Naive thymus-derived CD4-positive, alpha-beta T cell (primary cell): Measurements from ENCODE around the gene ZNF43. TPM values are rescaled to one million over a fixed set of nuclear protein-coding genes. Genes with fewer than 3 reads are reported as not detected.
"Not testable (repeated sequence)": the region's sequence is repeated elsewhere in the genome, so short reads cannot be mapped to it uniquely, and the experiment has no call there.

ENCODE experiments used
- ATAC-seq: fragments of 150-1000 bp; cut with Tn5 transposase; 2 replicates; pipeline ENCODE4 v1.10.0; 2021; ENCODE audit warnings: mild to moderate bottlenecking, moderate library complexity
- CTCF ChIA-PET: fragments of 350-600 bp; sonication (Branson Sonifier 250); formaldehyde crosslinking; loops from one replicate; lab custom pipeline; 2021; ENCODE audit warnings: antibody characterized with exemption; lab: Charles Lee
- POLR2A ChIA-PET: fragments of 350-600 bp; sonication (Branson Sonifier 250); formaldehyde crosslinking; loops from one replicate; lab custom pipeline; 2021; ENCODE audit warnings: antibody characterized with exemption, inconsistent platforms; lab: Charles Lee
- DNase-seq, 9 donors: peaks; one replicate each; pipeline versions ENCODE4 v3.0.0 to v3.0.0-alpha.2; 2020 to 2022; ENCODE audit warnings: mixed read lengths in 1 of 9
- H3K27ac ChIP-seq: one replicate; pipeline ENCODE4 v1.7.0; 2013; ENCODE audit warnings: mild to moderate bottlenecking, low read depth, low read length, moderate library complexity
- H3K27me3 ChIP-seq, 2 donors: one replicate each; pipeline ENCODE4 v1.7.0; 2013; ENCODE audit warnings: low read length in 2 of 2, mild to moderate bottlenecking in 2 of 2, moderate library complexity in 2 of 2; ENCODE audit not compliant: control insufficient read depth in 2 of 2, insufficient read depth in 2 of 2
- H3K36me3 ChIP-seq, 3 experiments: 1 replicate in 2 of 3; 2 replicates in 1 of 3; pipeline ENCODE4 v1.7.0; 2013; ENCODE audit warnings: low read length in 3 of 3, mild to moderate bottlenecking in 3 of 3, moderate library complexity in 1 of 3; ENCODE audit not compliant: insufficient read depth in 3 of 3, control insufficient read depth in 2 of 3
- H3K4me1 ChIP-seq, 2 donors: one replicate each; pipeline ENCODE4 v1.7.0; 2013; ENCODE audit warnings: low read length in 2 of 2, mild to moderate bottlenecking in 2 of 2, moderate library complexity in 1 of 2; ENCODE audit not compliant: control insufficient read depth in 2 of 2, insufficient read depth in 2 of 2
- H3K4me3 ChIP-seq: 2 replicates; pipeline ENCODE4 v1.7.0; 2013; ENCODE audit warnings: mild to moderate bottlenecking, low read length
- H3K9me3 ChIP-seq, 3 experiments: 1 replicate in 2 of 3; 2 replicates in 1 of 3; pipeline ENCODE4 v1.7.0; 2013; ENCODE audit warnings: low read length in 3 of 3; ENCODE audit not compliant: control insufficient read depth in 2 of 3
- H3K27ac Mint-ChIP-seq, 9 donors: one replicate each; pipeline ENCODE4 v1.8.0; 2020 to 2022; ENCODE audit warnings: mixed read lengths in 9 of 9, mild to moderate bottlenecking in 8 of 9, moderate library complexity in 5 of 9, inconsistent platforms in 2 of 9
- H3K27me3 Mint-ChIP-seq, 5 donors: one replicate each; pipeline ENCODE4 v1.8.0; 2021 to 2022; ENCODE audit warnings: mixed read lengths in 5 of 5, mild to moderate bottlenecking in 1 of 5
- H3K36me3 Mint-ChIP-seq, 5 donors: one replicate each; pipeline ENCODE4 v1.8.0; 2020 to 2022; ENCODE audit warnings: mixed read lengths in 5 of 5, mild to moderate bottlenecking in 3 of 5, inconsistent platforms in 1 of 5
- H3K4me1 Mint-ChIP-seq, 7 donors: one replicate each; pipeline ENCODE4 v1.8.0; 2020 to 2022; ENCODE audit warnings: mixed read lengths in 7 of 7, mild to moderate bottlenecking in 3 of 7, inconsistent platforms in 1 of 7
- H3K4me3 Mint-ChIP-seq, 10 donors: one replicate each; pipeline ENCODE4 v1.8.0; 2020 to 2022; ENCODE audit warnings: mild to moderate bottlenecking in 10 of 10, mixed read lengths in 10 of 10, moderate library complexity in 6 of 10, inconsistent platforms in 2 of 10
- H3K9me3 Mint-ChIP-seq, 11 donors: one replicate each; pipeline ENCODE4 v1.8.0; 2020 to 2022; ENCODE audit warnings: mixed read lengths in 11 of 11, mild to moderate bottlenecking in 4 of 11, inconsistent platforms in 1 of 11, moderate library complexity in 1 of 11
- intact Hi-C, 2 donors: fragments of 100-400 bp; cut with micrococcal nuclease; formaldehyde crosslinking; loops; one replicate each; pipeline ENCODE4 v1.15.1; 2023
- polyA plus RNA-seq, 2 donors: library from polyadenylated mRNA; unstranded; fragments of 300-500 nt; fragmentation: Illumina TruSeq; gene quantifications; one replicate each; pipeline ENCODE4 v1.2.3, GENCODE V29; 2021
- total RNA-seq, 6 experiments: library from RNA in 5 of 6; stranded (reverse) in 5 of 6; gene quantifications; 1 replicate in 5 of 6; 2 replicates in 1 of 6; pipeline ENCODE4 v1.2.3 and lab custom pipeline; 2021 to 2026

The ZNF43 gene
- total and polyA plus RNA-seq, 7 experiments from 2014 or later: 13.4 to 39.3 (median 28.5) TPM

- H3K4me1 Mint-ChIP-seq: no peaks in the 10 kb centered on the region
- H3K27ac ChIP-seq: no peak overlapping the region
- no peaks in the 10 kb centered on the region for H3K36me3 Mint-ChIP-seq
- intact Hi-C loops: no loop called here
- no peak overlapping the region for H3K27ac Mint-ChIP-seq
- no peaks in the 10 kb centered on the region for H3K27me3 ChIP-seq
- no peak overlapping the region for H3K4me3 ChIP-seq
- ChIA-PET CTCF (no interaction called here), POLR2A (no interaction called here)
- H3K36me3 ChIP-seq: no peaks in the 10 kb centered on the region
- ATAC-seq (no peak), DNase-seq (no peak)
- H3K27me3 Mint-ChIP-seq: peaks cover 0 to 7% (median 0%) of the 10 kb centered on the region in 5 donors
- no peaks in the 10 kb centered on the region for H3K9me3 ChIP-seq
- no peaks in the 10 kb centered on the region for H3K4me1 ChIP-seq
- peaks cover 0 to 44% (median 0%) of the 10 kb centered on the region in 11 donors for H3K9me3 Mint-ChIP-seq
- H3K4me3 Mint-ChIP-seq: no peak overlapping the region
Observed at GRCh38 chr19:21877976-21878375, 42.0 kb upstream of the ZNF43 start.

- POLR2A ChIA-PET, H3K4me1 ChIP-seq, H3K4me3 ChIP-seq, ATAC-seq, DNase-seq, H3K9me3 ChIP-seq, H3K4me3 Mint-ChIP-seq, H3K36me3 ChIP-seq, H3K27me3 Mint-ChIP-seq, H3K27ac Mint-ChIP-seq, intact Hi-C loops, H3K4me1 Mint-ChIP-seq, CTCF ChIA-PET, H3K36me3 Mint-ChIP-seq, H3K27ac ChIP-seq, H3K27me3 ChIP-seq: not testable (repeated sequence)
- H3K9me3 Mint-ChIP-seq: peaks cover 0 to 44% (median 0%) of the 10 kb centered on the region in 11 donors
Observed at GRCh38 chr19:21876608-21877007, 40.6 kb upstream of the ZNF43 start.

- Mint-ChIP-seq H3K27me3 (peaks cover 0 to 3% (median 0%) of the 10 kb centered on the region in 5 donors), H3K4me1 (peaks cover 6 to 10% (median 7%) of the 10 kb centered on the region in 7 donors), H3K27ac (no peak overlapping the region), H3K9me3 (peaks cover 0 to 22% (median 0%) of the 10 kb centered on the region in 11 donors), H3K36me3 (peaks cover 0 to 5% (median 0%) of the 10 kb centered on the region in 5 donors), H3K4me3 (no peak overlapping the region)
- ChIA-PET POLR2A (interaction anchor here (0.8 kb wide), 1 partner anchor 90 kb away, joined by 3 read pairs; the partner anchor contains the start of gene ZNF100), CTCF (no interaction called here)
- Histone ChIP-seq H3K27ac (no peak overlapping the region), H3K4me1 (peaks cover 6% of the 10 kb centered on the region in 2 donors), H3K4me3 (no peak overlapping the region), H3K9me3 (no peaks in the 10 kb centered on the region), H3K36me3 (no peaks in the 10 kb centered on the region), H3K27me3 (no peaks in the 10 kb centered on the region)
- no peak for ATAC-seq
- no peak for DNase-seq
- intact Hi-C loops: loop anchor here in 1 of 2 donors (10.0 kb wide), 3 partner anchors 532 to 1822 kb away; partner anchors contain the start of genes ZNF486, ZNF682 and ZNF708
Observed at GRCh38 chr19:21856773-21857514, 21.0 kb upstream of the ZNF43 start.

- Mint-ChIP-seq H3K4me1 (peaks cover 8 to 34% (median 27%) of the 10 kb centered on the region in 7 donors), H3K36me3 (peaks cover 4 to 42% (median 7%) of the 10 kb centered on the region in 5 donors), H3K27me3 (peaks cover 0 to 1% (median 0%) of the 10 kb centered on the region in 5 donors), H3K4me3 (peak overlapping the region; percentile 89 to 96 (median 92)), H3K9me3 (peaks cover 0 to 19% (median 0%) of the 10 kb centered on the region in 11 donors), H3K27ac (peak overlapping the region; percentile 68 to 96 (median 92))
- intact Hi-C loops: loop anchor here (1.0 to 10.0 kb wide), 13 partner anchors 15 to 1817 kb away; partner anchors contain the start of genes ZNF100 (in 2 of the 2), ZNF43 (in 2 of the 2), ZNF85 (in 2 of the 2) and ZNF257 (in 1 of the 2)
- ChIA-PET POLR2A (interaction anchor here (0.5 to 4.2 kb wide), 20 partner anchors 16 to 1813 kb away, joined by 3 to 79 read pairs (median 4); partner anchors contain the start of genes ZNF100, ZNF257, ZNF429 and ZNF43), CTCF (interaction anchor here (0.6 to 1.2 kb wide), 2 partner anchors 16 to 1431 kb away, joined by 4 to 7 read pairs; partner anchors contain the start of gene ZNF43)
- DNase-seq (peak; percentile 71 to 90 (median 88)), ATAC-seq (peak; percentile 99)
- H3K9me3 ChIP-seq: no peaks in the 10 kb centered on the region
- peak overlapping the region; percentile 98 for H3K4me3 ChIP-seq
- peaks cover 6 to 10% of the 10 kb centered on the region in 2 donors for H3K4me1 ChIP-seq
- H3K27ac ChIP-seq: peak overlapping the region; percentile 90
- H3K36me3 ChIP-seq: peaks cover 0 to 5% (median 0%) of the 10 kb centered on the region in 3 experiments
- H3K27me3 ChIP-seq: no peaks in the 10 kb centered on the region
Observed at GRCh38 chr19:21851596-21852345, 15.8 kb upstream of the ZNF43 start.

GRCh38 chr19:21850656-21851255 is 14.8 kb upstream of the ZNF43 start:
- intact Hi-C loops: loop anchor here (5.0 to 10.0 kb wide), 7 partner anchors 83 to 1816 kb away; partner anchors contain the start of genes ZNF100 (in 1 of the 2), ZNF257 (in 1 of the 2), ZNF431 (in 1 of the 2) and ZNF486 (in 1 of the 2)
- Mint-ChIP-seq H3K27ac (peak overlapping the region in 8 of 9 donors; percentile 18 to 94 (median 74)), H3K27me3 (no peaks in the 10 kb centered on the region), H3K4me1 (peaks cover 8 to 44% (median 35%) of the 10 kb centered on the region in 7 donors), H3K9me3 (peaks cover 0 to 23% (median 0%) of the 10 kb centered on the region in 11 donors), H3K4me3 (peak overlapping the region; percentile 76 to 96 (median 92)), H3K36me3 (peaks cover 4 to 53% (median 15%) of the 10 kb centered on the region in 5 donors)
- H3K4me3 ChIP-seq: no peak overlapping the region
- no peaks in the 10 kb centered on the region for H3K27me3 ChIP-seq
- H3K27ac ChIP-seq: peak overlapping the region; percentile 14
- H3K9me3 ChIP-seq: no peaks in the 10 kb centered on the region
- H3K4me1 ChIP-seq: peaks cover 6 to 10% of the 10 kb centered on the region in 2 donors
- no peak for DNase-seq
- CTCF ChIA-PET: interaction anchor here (0.6 kb wide), 1 partner anchor 16 kb away, joined by 4 read pairs; no protein-coding TSS in a partner anchor
- POLR2A ChIA-PET: interaction anchor here (0.6 to 4.2 kb wide), 5 partner anchors 15 to 1075 kb away, joined by 3 to 79 read pairs (median 10); partner anchors contain the start of genes ZNF100, ZNF429, ZNF43 and ZNF66
- H3K36me3 ChIP-seq: peaks cover 0 to 13% (median 0%) of the 10 kb centered on the region in 3 experiments
- ATAC-seq: no peak
